Thoracic aorta (tissue), 2 donors: ENCODE data around the gene SLF1. TPM values are rescaled to one million over a fixed set of nuclear protein-coding genes. Genes with fewer than 3 reads are reported as not detected.

Experiments
- ATAC-seq: fragments of 150-250 bp; one replicate; pipeline ENCODE4 v1.8.0; 2017; ENCODE audit warnings: low read depth; ENCODE audit not compliant: insufficient number of reproducible peaks, low FRiP score
- DNase-seq: peaks from one replicate; pipeline ENCODE4 v3.0.0-alpha.2; 2020; ENCODE audit warnings: low spot score
- H3K27ac ChIP-seq, 2 donors: fragments of 200-600 bp; sonication (generic); 1 replicate in 1 of 2; 2 replicates in 1 of 2; pipeline ENCODE4 v1.5.1; 2016; ENCODE audit warnings: mild to moderate bottlenecking in 2 of 2, moderate library complexity in 2 of 2
- H3K27me3 ChIP-seq: fragments of 200-600 bp; sonication (generic); replicated peaks from 2 replicates; pipeline ENCODE4 v1.6.0; 2016; ENCODE audit warnings: mild to moderate bottlenecking; ENCODE audit not compliant: insufficient read depth
- H3K36me3 ChIP-seq: fragments of 200-600 bp; sonication (generic); one replicate; pipeline ENCODE4 v1.5.1; 2016
- H3K4me1 ChIP-seq, 2 donors: fragments of 200-600 bp; sonication (generic); 1 replicate in 1 of 2; 2 replicates in 1 of 2; pipeline versions ENCODE4 v1.5.1 to v1.6.0; 2016; ENCODE audit warnings: low read depth in 2 of 2, mild to moderate bottlenecking in 1 of 2; ENCODE audit not compliant: control insufficient read depth in 1 of 2
- H3K4me3 ChIP-seq: fragments of 200-600 bp; sonication (generic); 2 replicates; pipeline ENCODE4 v1.5.1; 2016; ENCODE audit warnings: mild to moderate bottlenecking
- H3K9me3 ChIP-seq: fragments of 200-600 bp; sonication (generic); 2 replicates; pipeline ENCODE4 v1.5.1; 2016
- CTCF ChIP-seq: fragments of 200-600 bp; sonication (generic); IDR thresholded peaks from one replicate; pipeline ENCODE4 v1.5.1; 2019; ENCODE audit warnings: antibody characterized with exemption
- total RNA-seq, 2 donors: library from RNA; depleted of rRNA; stranded (reverse); fragments of >200 nt; gene quantifications; one replicate each; pipeline versions ENCODE4 v1.1.0 to v1.2.3, GENCODE V29; 2016

The SLF1 gene
- total RNA-seq, 2 donors from 2014 or later = 2.3 to 2.7 TPM

GRCh38 chr5:94658272-94658671 lies 39.8 kb downstream of the SLF1 start:
- H3K9me3 ChIP-seq = peaks cover 5% of the 10 kb centered on the region
- H3K4me1 ChIP-seq = no peaks in the 10 kb centered on the region

GRCh38 chr5:94660506-94660905 lies 42.0 kb downstream of the SLF1 start:
- Histone ChIP-seq H3K4me1 (no peaks in the 10 kb centered on the region), H3K4me3 (no peak overlapping the region)
- no peak for TF ChIP-seq CTCF

More at GRCh38 chr5:94658272-94658671, 39.8 kb downstream of the SLF1 start:
- Histone ChIP-seq H3K27ac (no peak overlapping the region), H3K4me3 (no peak overlapping the region), H3K36me3 (no peaks in the 10 kb centered on the region), H3K27me3 (no peaks in the 10 kb centered on the region)
- ATAC-seq = no peak
- no peak for DNase-seq
- no peak for TF ChIP-seq CTCF

GRCh38 chr5:94661086-94661485 lies 42.6 kb downstream of the SLF1 start:
- no peaks in the 10 kb centered on the region for H3K4me1 ChIP-seq
- no peak for ATAC-seq
- no peaks in the 10 kb centered on the region for H3K36me3 ChIP-seq
- H3K27me3 ChIP-seq = no peaks in the 10 kb centered on the region
- H3K27ac ChIP-seq = no peak overlapping the region
- TF ChIP-seq CTCF = no peak
- peaks cover 5% of the 10 kb centered on the region for H3K9me3 ChIP-seq
- H3K4me3 ChIP-seq = no peak overlapping the region
- DNase-seq = no peak

More at GRCh38 chr5:94660506-94660905, 42.0 kb downstream of the SLF1 start:
- Histone ChIP-seq H3K27ac (no peak overlapping the region), H3K36me3 (no peaks in the 10 kb centered on the region), H3K9me3 (peaks cover 5% of the 10 kb centered on the region), H3K27me3 (no peaks in the 10 kb centered on the region)
- ATAC-seq (no peak), DNase-seq (no peak)

GRCh38 chr5:94667937-94668336 lies 49.5 kb downstream of the SLF1 start:
- no peaks in the 10 kb centered on the region for H3K27me3 ChIP-seq
- DNase-seq (no peak), ATAC-seq (no peak)
- H3K36me3 ChIP-seq = no peaks in the 10 kb centered on the region
- no peak overlapping the region for H3K27ac ChIP-seq
- no peak overlapping the region for H3K4me3 ChIP-seq
- no peaks in the 10 kb centered on the region for H3K4me1 ChIP-seq
- H3K9me3 ChIP-seq = no peaks in the 10 kb centered on the region
- no peak for TF ChIP-seq CTCF

GRCh38 chr5:94670726-94671125 lies 52.3 kb downstream of the SLF1 start:
- H3K4me3 ChIP-seq = no peak overlapping the region
- no peaks in the 10 kb centered on the region for H3K4me1 ChIP-seq
- TF ChIP-seq CTCF = no peak
- no peaks in the 10 kb centered on the region for H3K36me3 ChIP-seq
- H3K27me3 ChIP-seq = no peaks in the 10 kb centered on the region
- H3K27ac ChIP-seq = no peak overlapping the region
- DNase-seq (no peak), ATAC-seq (no peak)
- no peaks in the 10 kb centered on the region for H3K9me3 ChIP-seq
